Duodenal mucosa (tissue), 2 donors: ENCODE results near the gene MED15.
"Not testable (repeated sequence)": the region's sequence is repeated elsewhere in the genome, so short reads cannot be mapped to it uniquely, and the experiment has no call there.

Experiments used
- H3K27ac ChIP-seq: one replicate; pipeline ENCODE4 v1.7.0; 2013; ENCODE audit warnings: low read depth, low read length
- H3K27me3 ChIP-seq, 2 donors: one replicate each; pipeline ENCODE4 v1.7.0; 2013; ENCODE audit warnings: low read length in 2 of 2, control low read depth in 1 of 2; ENCODE audit not compliant: insufficient read depth in 2 of 2, control insufficient read depth in 1 of 2
- H3K36me3 ChIP-seq, 2 donors: one replicate each; pipeline ENCODE4 v1.7.0; 2013; ENCODE audit warnings: low read length in 2 of 2, control low read depth in 1 of 2; ENCODE audit not compliant: insufficient read depth in 2 of 2, control insufficient read depth in 1 of 2
- H3K4me1 ChIP-seq, 2 donors: one replicate each; pipeline ENCODE4 v1.7.0; 2013; ENCODE audit warnings: low read length in 2 of 2, control low read depth in 1 of 2; ENCODE audit not compliant: insufficient read depth in 2 of 2, control insufficient read depth in 1 of 2
- H3K4me3 ChIP-seq, 2 donors: one replicate each; pipeline ENCODE4 v1.7.0; 2013; ENCODE audit warnings: low read length in 2 of 2, low read depth in 1 of 2
- H3K9ac ChIP-seq, 2 donors: one replicate each; pipeline ENCODE4 v1.7.0; 2013; ENCODE audit warnings: low read length in 2 of 2, low read depth in 1 of 2
- H3K9me3 ChIP-seq, 2 donors: one replicate each; pipeline ENCODE4 v1.7.0; 2013; ENCODE audit warnings: low read length in 2 of 2, control low read depth in 1 of 2; ENCODE audit not compliant: control insufficient read depth in 1 of 2

The MED15 gene

DNA sequence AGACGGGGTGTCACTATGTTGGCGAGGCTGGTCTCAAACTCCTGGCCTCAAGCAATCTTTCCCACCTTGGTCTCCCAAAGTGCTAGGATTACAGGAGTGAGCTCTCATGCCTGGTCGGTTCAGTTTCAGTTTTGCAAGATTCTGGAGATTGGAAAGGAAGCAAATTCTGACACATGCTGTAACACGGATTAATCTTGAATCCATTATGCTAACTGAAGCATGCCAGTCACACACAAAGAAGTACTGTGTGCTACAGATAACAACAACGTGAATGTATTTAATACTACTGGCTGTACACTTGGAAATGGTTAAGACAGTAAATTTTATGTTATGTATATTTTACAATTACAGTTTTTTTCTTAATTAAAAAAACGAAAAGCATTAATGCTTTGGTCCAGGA lies 107.6 kb downstream of the MED15 start:
- no peak overlapping the region for H3K4me3 ChIP-seq
- no peak overlapping the region for H3K9ac ChIP-seq
- no peaks in the 10 kb centered on the region for H3K27me3 ChIP-seq
- no peaks in the 10 kb centered on the region for H3K4me1 ChIP-seq
- no peak overlapping the region for H3K27ac ChIP-seq
- no peaks in the 10 kb centered on the region for H3K9me3 ChIP-seq
- no peaks in the 10 kb centered on the region for H3K36me3 ChIP-seq

DNA sequence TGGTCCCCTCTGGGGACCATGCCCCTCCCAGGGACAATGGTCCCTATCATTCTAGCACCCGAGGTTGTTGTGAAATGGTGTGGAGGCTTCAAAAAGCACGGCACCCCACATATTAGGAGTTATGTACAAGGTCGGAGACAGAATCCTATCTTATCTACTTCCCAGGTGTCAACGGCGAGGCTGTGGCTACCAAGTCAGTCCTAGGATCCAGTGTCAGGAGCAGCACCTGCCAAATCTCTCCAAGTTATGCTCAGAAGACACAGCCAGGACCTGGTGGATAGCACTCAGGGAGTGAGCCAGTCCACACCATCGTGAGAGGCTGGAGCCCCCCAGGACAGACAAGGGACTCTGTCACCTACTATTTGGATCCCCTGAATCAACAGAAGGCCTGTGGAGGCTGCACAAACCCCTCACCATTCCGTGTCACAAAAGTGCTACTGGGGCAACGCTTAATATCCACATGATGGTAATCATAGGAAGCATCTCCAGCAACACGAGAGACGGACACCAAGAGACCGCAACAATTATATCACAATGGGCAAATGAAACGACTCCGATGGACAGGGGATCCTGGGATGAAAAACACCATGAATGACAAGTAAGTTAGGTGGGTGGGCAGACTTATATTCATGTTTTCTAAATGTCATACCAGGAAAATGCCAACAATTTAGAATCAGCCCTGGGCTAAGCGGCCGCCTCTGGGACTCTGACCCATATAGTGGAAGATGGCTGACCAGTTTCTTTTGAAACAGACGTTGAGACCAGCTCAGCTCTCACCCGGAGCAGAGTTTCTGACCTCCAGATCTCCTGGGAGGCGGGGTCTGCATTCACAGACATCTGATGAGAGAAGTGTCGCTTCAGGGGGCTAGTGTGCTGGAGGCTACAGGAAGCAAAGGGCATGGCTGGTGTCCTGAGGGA lies 108.4 kb downstream of the MED15 start:
- no peaks in the 10 kb centered on the region for H3K36me3 ChIP-seq
- no peaks in the 10 kb centered on the region for H3K4me1 ChIP-seq
- no peak overlapping the region for H3K9ac ChIP-seq
- no peak overlapping the region for H3K27ac ChIP-seq
- no peaks in the 10 kb centered on the region for H3K27me3 ChIP-seq
- H3K9me3 ChIP-seq = no peaks in the 10 kb centered on the region
- H3K4me3 ChIP-seq = no peak overlapping the region

DNA sequence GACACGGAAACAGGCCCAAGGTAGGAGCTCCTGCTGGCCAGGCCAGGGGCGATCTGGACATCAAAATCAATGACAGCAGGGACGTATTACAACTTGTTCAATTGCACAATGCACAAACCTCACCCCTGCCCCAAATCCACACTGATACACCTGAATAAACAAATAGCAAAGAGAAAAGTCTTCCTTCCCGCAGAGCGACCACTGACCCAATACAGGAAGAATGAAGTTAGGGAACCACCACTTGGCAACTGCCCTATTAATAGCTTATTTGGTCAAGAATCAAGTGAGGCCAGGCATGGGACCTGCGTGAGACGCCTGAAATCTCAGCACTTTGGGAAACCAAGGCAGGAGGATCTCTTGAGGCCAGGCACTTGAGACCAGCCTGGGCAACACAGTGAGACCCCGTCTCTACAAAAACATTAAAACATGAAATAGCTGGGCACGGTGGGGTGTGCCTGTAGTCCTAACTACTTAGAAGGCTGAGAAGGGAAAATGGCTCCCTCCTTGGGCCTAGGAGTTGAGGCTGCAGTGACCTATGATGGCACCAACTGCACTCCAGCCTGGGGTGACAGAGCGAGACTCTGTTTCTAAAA lies 109.1 kb downstream of the MED15 start:
- no peaks in the 10 kb centered on the region for H3K4me1 ChIP-seq
- no peak overlapping the region for H3K9ac ChIP-seq
- H3K36me3 ChIP-seq = no peaks in the 10 kb centered on the region
- no peaks in the 10 kb centered on the region for H3K27me3 ChIP-seq
- no peaks in the 10 kb centered on the region for H3K9me3 ChIP-seq
- no peak overlapping the region for H3K27ac ChIP-seq
- no peak overlapping the region for H3K4me3 ChIP-seq

DNA sequence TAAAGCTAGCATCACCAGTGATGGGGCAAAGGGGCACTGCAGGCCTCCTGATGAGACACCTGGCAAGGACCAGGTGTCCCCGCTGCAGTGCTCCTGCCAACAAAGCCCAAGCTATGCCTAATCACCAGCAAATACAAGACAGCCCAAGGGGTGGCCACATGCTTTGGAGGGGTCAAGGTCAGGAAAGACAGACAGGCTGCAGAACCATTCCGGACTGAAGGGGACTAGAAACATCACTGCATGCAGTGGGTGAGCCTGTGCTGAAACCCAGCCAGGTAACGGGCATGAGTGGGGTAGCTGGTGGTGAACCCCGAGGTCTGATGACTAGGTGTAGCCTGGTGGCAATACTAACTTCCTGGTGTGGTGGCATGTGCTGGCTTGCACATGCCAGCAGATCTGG lies 111.1 kb downstream of the MED15 start:
- Histone ChIP-seq H3K4me1 (no peaks in the 10 kb centered on the region), H3K27ac (no peak overlapping the region), H3K4me3 (no peak overlapping the region), H3K36me3 (no peaks in the 10 kb centered on the region), H3K27me3 (no peaks in the 10 kb centered on the region), H3K9me3 (no peaks in the 10 kb centered on the region), H3K9ac (no peak overlapping the region)

DNA sequence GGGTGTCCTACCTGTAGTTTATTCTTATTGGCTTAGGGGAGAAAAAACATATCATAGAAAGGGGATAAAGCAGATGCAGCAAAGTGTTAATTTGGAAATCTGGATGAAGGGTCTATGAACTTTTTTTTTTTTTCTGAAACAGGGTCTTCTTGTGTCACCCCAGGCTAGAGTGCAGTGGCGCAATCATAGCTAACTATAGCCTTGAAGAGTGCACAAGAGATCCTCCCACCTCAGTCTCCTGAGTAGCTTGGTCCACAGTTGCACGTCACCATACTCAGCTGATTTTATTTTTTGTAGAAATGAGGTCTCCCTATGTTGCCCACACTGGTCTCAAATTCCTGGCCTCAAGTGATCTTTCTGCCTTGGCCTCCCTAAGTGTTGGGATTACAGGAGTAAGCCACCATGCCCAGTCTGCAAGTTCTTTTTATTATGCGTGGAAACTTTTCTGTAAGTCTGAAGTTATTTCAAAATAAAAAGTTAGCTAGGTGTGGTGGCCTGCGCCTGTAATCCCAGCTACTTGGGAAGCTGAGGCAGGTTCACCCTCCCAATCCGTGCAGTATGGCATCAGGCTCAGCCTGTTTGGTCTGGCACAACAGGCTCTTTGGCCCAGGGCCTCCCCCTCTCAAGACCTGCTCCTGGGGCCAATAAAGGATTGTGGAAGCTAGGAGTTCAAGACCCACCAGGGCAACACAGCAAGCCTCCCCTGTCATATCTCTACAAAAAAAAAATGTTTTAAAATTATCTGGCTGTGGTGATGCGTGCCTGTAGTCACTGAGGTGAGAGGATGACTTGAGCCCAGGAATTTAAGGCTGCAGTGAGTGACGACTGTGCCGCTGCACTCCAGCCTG lies 111.9 kb downstream of the MED15 start:
- Histone ChIP-seq H3K36me3 (no peaks in the 10 kb centered on the region), H3K27ac (no peak overlapping the region), H3K9me3 (no peaks in the 10 kb centered on the region), H3K4me1 (no peaks in the 10 kb centered on the region), H3K27me3 (no peaks in the 10 kb centered on the region), H3K9ac (no peak overlapping the region), H3K4me3 (no peak overlapping the region)

DNA sequence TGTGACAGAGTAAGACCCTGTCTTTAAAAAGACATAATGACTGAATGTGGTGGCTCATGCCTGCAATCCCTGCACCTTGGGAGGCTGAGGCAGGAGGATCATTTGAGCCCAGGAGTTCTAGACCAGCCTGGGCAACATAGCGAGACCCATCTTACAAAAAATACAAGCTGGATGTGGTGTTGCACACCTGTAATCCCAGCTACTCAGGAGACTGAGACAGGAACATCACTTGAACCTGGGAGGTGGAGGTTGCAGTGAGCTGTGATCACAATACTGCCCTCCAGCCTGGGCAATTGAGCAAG lies 112.4 kb downstream of the MED15 start:
- not testable (repeated sequence) for H3K9ac ChIP-seq, H3K27ac ChIP-seq, H3K4me3 ChIP-seq, H3K9me3 ChIP-seq, H3K4me1 ChIP-seq, H3K36me3 ChIP-seq, H3K27me3 ChIP-seq

DNA sequence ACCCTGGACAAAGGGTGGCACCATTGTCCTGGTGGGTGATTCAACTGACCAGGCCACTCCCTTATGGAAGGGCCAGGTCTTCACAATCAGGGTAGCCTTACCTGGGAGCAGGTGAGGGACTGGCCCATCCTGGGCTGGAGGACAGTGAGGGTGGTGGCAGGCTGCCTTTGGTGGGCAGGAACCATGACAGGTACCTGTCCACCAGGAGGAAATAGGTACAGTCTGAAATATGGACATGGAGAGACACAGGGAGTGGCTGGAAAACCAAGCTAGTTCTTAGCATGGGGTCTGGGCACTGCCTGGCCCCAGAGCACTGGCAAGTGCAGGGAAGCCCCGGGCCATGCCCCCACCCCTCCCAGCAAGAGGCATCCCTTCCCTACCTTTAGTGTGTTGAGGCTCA lies 113.8 kb downstream of the MED15 start:
- no peaks in the 10 kb centered on the region for H3K4me1 ChIP-seq
- H3K4me3 ChIP-seq = no peak overlapping the region
- H3K36me3 ChIP-seq = no peaks in the 10 kb centered on the region
- no peak overlapping the region for H3K27ac ChIP-seq
- no peaks in the 10 kb centered on the region for H3K27me3 ChIP-seq
- no peak overlapping the region for H3K9ac ChIP-seq
- no peaks in the 10 kb centered on the region for H3K9me3 ChIP-seq

DNA sequence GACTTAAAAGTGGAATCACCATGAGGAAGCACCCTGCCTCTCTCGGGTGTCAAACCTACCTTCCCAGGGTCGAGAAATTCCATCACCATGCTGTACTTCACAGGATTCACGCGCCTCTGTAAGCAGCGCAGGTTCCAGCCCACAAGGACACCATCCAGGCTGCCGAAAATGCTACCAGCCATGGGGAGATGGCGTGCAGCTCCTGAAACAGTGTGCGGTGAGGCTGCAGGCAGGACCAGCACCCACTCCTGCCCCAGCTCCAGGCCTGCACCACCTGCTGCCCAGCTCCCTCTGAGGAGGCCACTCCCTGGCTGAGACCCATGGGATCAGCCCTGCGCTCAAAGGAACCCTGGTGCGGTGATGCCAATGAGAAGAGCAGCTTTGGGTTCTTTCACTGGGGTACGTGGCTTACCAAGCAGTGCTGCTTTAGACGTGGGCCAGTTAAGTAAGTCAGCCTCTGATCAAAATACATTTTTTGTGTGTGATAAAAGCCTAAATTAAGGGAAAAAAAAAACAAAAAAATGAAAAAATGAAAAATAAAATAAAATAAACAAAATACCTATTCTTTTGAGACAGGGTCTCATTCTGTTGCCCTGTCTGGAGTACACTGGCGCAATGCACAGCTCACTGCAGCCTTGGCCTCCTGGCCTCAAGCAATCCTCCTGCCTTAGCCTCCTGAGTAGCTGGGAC lies 115.4 kb downstream of the MED15 start:
- H3K27ac ChIP-seq = no peak overlapping the region

DNA sequence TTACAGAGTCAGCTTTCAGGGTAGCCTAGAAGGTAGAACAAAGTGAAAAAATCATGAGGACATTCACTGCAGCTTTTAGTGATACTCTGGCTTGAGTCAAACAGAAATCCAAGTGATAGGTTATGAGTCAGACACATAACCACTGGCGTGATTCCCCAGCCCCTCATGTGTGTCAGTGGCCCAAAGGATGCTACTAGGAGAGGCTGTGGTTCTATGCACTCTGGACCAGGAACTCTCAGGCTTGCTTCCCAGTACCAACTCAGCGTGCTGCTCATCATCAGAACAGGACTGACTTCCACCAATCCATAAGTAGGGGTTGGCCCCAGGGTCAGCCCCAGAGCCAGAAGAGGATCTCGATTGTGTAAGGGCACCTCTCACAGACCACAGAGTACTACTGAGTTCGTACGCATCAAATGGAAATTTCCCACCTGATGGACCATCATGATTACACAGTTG lies 116.8 kb downstream of the MED15 start:
- H3K27me3 ChIP-seq = no peaks in the 10 kb centered on the region
- no peak overlapping the region for H3K27ac ChIP-seq
- no peaks in the 10 kb centered on the region for H3K9me3 ChIP-seq
- H3K4me3 ChIP-seq = no peak overlapping the region
- no peaks in the 10 kb centered on the region for H3K4me1 ChIP-seq
- H3K36me3 ChIP-seq = no peaks in the 10 kb centered on the region
- no peak overlapping the region for H3K9ac ChIP-seq

More for the DNA sequence above, 115.4 kb downstream of the MED15 start:
- Histone ChIP-seq H3K9ac (no peak overlapping the region), H3K4me1 (no peaks in the 10 kb centered on the region), H3K9me3 (no peaks in the 10 kb centered on the region), H3K27me3 (no peaks in the 10 kb centered on the region), H3K4me3 (no peak overlapping the region), H3K36me3 (no peaks in the 10 kb centered on the region)
